Posterior cingulate gyrus (tissue), 11 donors: ENCODE data around the gene SEC11A.
"Not testable (repeated sequence)": the region's sequence is repeated elsewhere in the genome, so short reads cannot be mapped to it uniquely, and the experiment has no call there.

Experiments
- DNase-seq, 10 donors: peaks; one replicate each; pipeline versions ENCODE4 v3.0.0 to v3.0.0-alpha.2; 2020 to 2021; ENCODE audit warnings: mixed read lengths in 3 of 10
- intact Hi-C: fragments of 100-400 bp; cut with DNase I; formaldehyde crosslinking; loops from one replicate; pipeline ENCODE4 v1.15.1; 2023

The SEC11A gene

GRCh38 chr15:84653910-84654688 is 61.8 kb downstream of the SEC11A start, which contains the start of gene WDR73:
Gene WDR73, minus strand, starts transcription at chr15:84654283. Its CDS starts 9 bp downstream, at chr15:84654274.
- DNase-seq: peak; percentile 96 to 100 (median 99)
- intact Hi-C loops: loop anchor here (2.0 kb wide), 1 partner anchor 95 kb away; the partner anchor contains the start of gene ZNF592

DNA sequence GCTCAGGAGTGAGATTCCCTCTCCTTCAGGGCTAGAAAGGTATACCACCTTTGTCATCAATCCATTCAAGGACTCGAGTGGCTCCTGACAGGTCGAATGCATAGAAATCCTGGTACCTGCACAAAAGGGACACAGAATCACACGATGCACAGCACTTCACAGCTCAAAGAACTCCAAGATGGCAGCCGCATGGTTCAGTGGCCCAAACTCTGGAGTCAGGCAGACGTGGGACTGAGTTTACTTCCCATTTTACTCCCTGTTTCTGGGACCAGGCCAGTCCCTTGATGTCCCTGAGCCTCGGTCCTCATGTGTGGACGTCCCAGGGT is 62.4 kb downstream of the SEC11A start:
- peak in 1 of 10 donors; percentile 20 for DNase-seq
- intact Hi-C loops: no loop called here

DNA sequence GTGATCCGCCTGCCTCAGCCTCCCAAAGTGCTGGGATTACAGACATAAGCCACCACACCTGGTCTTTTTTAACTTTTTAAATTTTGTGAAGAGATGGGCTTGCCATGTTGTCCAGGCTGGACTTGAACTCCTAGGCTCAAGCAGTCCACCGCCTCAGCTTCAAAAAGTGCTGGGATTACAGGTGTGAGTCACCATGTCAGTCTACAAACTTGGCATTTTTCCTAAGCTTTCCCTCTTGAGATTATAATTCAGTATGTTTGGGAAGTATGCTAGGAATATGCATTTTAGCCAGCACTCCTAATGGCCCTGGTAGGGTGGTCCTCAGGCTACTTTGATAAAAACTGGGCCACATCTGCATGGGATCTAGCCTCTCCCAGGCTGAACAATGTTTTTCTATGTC is 66.2 kb downstream of the SEC11A start:
- intact Hi-C loops: no loop called here
- DNase-seq: no peak

- intact Hi-C loops: no loop called here
- DNase-seq: peak in 1 of 10 donors; percentile 68
Measured at GRCh38 chr15:84648539-84648938, 67.4 kb downstream of the SEC11A start.

- no peak for DNase-seq
- intact Hi-C loops: no loop called here
Measured at GRCh38 chr15:84647726-84648125, 68.2 kb downstream of the SEC11A start.

DNA sequence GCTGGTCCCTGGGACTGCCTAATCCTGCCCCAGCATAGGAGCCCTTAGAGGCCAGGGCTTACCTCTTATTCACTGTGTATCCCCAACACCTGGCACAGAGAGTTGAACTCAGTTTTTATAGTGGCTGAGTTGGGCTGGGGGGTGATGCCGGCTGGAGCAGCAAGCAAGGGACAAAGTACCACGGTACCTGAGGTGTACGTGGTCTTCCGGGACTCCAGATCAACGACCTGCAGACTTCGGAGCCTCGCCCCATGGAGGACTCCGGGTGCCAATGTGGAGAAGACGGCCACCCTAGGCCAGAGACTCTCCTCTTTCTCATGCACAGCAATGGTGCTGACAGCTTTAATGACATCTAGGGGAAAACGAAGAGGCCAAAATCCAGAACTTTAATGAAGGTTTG is 69.9 kb downstream of the SEC11A start:
- DNase-seq: peak in 1 of 10 donors; percentile 50
- intact Hi-C loops: no loop called here

DNA sequence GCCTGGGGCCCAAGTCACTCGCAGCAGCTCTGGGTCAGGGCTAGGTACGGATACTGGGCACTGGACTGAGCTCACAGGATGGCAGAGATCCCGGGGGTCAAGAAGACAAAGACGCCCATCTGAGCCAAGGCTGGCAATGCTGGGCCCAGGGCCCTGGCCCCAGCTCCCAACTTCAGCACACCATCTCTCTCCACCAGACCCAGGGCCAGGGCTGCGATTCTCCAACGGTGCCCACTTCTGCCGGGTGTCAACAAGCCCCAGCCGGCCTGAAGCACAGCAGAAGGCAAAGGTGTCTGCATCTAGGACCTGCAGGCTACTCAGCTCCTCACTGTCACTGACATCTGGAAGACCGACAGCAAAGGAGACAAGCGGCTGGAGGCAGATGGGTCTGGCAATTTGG is 70.4 kb downstream of the SEC11A start:
- peak in 2 of 10 donors; percentile 23 to 64 for DNase-seq
- intact Hi-C loops: no loop called here

DNA sequence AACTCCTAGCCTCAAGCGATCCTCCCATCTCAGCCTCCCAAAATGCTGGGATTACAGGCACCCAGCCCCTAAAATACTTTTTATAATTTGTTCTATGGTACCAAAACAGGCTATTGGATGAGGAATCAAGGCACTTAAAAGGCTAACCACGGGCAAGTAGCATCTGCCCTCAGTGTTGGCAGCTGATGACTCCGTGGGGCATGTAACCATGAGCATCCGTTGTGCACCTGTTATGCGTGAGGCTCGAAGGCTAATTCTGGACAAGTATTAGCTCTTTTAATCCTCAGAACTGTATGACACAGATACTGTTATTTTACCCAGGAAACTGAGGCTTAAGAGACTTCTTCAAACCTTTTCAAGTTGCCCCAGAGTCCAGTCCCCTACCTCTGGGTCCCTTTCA is 72.1 kb downstream of the SEC11A start:
- DNase-seq: no peak
- intact Hi-C loops: no loop called here

- not testable (repeated sequence) for DNase-seq
Measured at GRCh38 chr15:84642640-84643039, 73.3 kb downstream of the SEC11A start.

DNA sequence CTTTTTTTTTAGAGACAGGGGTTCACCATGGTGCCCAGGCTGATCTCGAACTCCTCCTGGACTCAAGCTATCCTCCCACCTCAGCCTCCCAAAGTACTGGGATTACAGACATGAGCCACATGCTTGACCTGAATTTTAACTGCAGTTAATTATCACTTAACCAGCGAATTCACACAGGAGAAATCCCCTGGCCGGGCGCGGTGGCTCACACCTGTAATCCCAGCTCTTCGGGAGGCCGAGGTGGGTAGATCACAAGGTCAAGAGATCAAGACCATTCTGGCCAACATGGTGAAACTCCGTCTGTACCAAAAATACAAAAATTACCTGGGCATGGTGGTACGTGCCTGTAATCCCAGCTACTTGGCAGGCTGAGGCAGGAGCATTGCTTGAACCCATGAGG is 74.1 kb downstream of the SEC11A start:
- DNase-seq: peak in 1 of 10 donors; percentile 28
- intact Hi-C loops: not testable (repeated sequence)

More at GRCh38 chr15:84642640-84643039, 73.3 kb downstream of the SEC11A start:
- intact Hi-C loops: not testable (repeated sequence)

GRCh38 chr15:84638103-84638502 is 77.8 kb downstream of the SEC11A start:
- intact Hi-C loops: no loop called here
- peak in 1 of 10 donors; percentile 21 for DNase-seq

DNA sequence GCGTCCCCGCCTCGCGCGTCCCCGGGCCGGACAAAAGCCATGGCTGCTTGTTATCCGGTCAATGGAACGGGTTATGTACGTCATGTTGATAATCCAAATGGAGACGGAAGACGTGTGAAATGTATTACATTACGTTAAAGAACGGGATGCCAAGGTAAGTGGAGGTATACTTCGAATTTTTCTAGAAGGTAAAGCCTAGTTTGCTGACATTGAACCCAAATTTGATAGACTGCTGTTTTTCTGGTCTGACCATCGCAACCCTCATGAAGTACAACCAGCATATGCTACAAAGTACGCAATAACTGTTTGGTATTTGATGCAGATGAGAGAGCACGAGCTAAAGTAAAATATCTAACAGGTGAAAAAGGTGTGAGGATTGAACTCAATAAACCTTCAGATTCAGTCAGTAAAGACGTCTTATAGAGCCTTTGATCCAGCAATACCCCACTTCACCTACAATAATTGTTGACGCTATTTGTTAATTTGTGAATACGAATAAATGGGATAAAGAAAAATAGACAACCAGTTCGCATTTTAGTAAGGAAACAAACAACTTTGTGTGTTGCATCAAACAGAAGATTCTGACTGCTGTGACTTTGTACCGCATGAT is 81.6 kb downstream of the SEC11A start:
- intact Hi-C loops: loop anchor here (5.0 kb wide), 1 partner anchor 47 kb away; no protein-coding TSS in a partner anchor
- DNase-seq: no peak

GRCh38 chr15:84633311-84634227 is 82.4 kb downstream of the SEC11A start:
- intact Hi-C loops: loop anchor here (5.0 kb wide), 1 partner anchor 46 kb away; no protein-coding TSS in a partner anchor
- DNase-seq: peak; percentile 41 to 94 (median 65)

GRCh38 chr15:84631706-84632272 is 84.2 kb downstream of the SEC11A start:
- no peak for DNase-seq
- intact Hi-C loops: loop anchor here (2.0 to 5.0 kb wide), 2 partner anchors 31 to 44 kb away; partner anchors contain the start of gene ZSCAN2

- no peak for DNase-seq
- intact Hi-C loops: no loop called here
Measured at GRCh38 chr15:84629033-84629432, 86.9 kb downstream of the SEC11A start.

DNA sequence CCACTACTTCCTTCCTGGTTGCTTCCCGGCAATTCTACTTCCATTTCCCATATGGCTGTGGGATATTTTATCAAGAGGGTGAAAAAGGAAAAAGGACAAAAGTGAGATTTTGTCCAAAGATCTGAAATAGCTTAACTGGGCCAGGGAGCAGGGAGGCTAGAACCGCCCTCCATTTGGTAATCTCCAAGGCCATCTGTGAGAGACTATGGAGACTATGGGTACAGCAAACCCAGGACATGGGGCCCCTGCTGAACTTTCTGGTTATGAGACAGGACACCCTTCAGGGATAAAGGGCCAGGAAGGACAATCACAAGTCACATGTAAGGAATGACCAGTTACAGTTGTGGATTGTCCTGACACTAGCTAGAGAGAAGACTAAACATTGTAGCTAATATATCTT is 90.8 kb downstream of the SEC11A start:
- no peak for DNase-seq
- intact Hi-C loops: no loop called here

- intact Hi-C loops: no loop called here
- DNase-seq: no peak
Measured at GRCh38 chr15:84624359-84624758, 91.6 kb downstream of the SEC11A start.

GRCh38 chr15:84621358-84621979 is 94.5 kb downstream of the SEC11A start:
- intact Hi-C loops: no loop called here
- DNase-seq: no peak

DNA sequence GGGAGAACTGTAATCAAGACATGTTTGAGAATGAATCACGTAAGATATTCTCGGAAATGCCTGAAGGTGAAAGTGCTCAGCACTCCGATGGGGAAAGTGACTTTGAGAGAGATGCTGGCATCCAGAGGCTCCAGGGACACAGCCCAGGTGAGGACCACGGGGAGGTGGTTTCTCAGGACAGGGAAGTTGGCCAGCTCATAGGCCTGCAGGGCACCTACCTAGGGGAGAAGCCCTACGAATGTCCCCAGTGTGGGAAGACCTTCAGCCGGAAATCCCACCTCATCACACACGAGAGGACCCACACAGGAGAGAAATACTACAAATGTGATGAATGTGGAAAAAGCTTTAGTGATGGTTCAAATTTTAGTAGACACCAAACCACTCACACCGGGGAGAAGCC is 95.3 kb downstream of the SEC11A start:
- no peak for DNase-seq
- intact Hi-C loops: no loop called here
